A549 (cell line): ENCODE data around the gene ZNF774.

Experiments used
- CTCF ChIP-seq: fragments of >200 bp; sonication (Bioruptor Twin); formaldehyde crosslinking; IDR thresholded peaks from 3 replicates; pipeline ENCODE4 v1.5.1; 2016
- POLR2A ChIP-seq: IDR thresholded peaks from 2 replicates; pipeline ENCODE4 v1.6.1; 2012; ENCODE audit warnings: mild to moderate bottlenecking, low read length
- REST ChIP-seq: fragments of 200-600 bp; sonication (generic); IDR thresholded peaks from 2 replicates; pipeline ENCODE4 v1.6.1; 2016; ENCODE audit warnings: antibody characterized with exemption, mild to moderate bottlenecking, moderate library complexity
- SREBF2 ChIP-seq: fragments of 450-650 bp; IDR thresholded peaks from 2 replicates; pipeline ENCODE4 v1.6.1; 2014; ENCODE audit warnings: mild to moderate bottlenecking, moderate library complexity

- TF ChIP-seq CTCF (no peak), POLR2A (no peak), SREBF2 (no peak), REST (no peak)
Observed at GRCh38 chr15:90327311-90327710, 24.8 kb upstream of the ZNF774 start.
